ENCODE measurements around the gene BRD3OS. TPM values are rescaled to one million over a fixed set of nuclear protein-coding genes. Genes with fewer than 3 reads are reported as not detected.

The BRD3OS gene
- total and polyA plus RNA-seq, 2 of the 13 experiments (the other 11 are each of a cell fraction or from before 2014, with no cell fraction given) = 4.9 to 5.7 TPM

GRCh38 chr9:133992780-133993634, 32.3 kb upstream of the BRD3OS start (continued):
- TF ChIP-seq ZFP91 (CRISPR knock-in tag; IDR thresholded peaks at IDR 0.05; ENCODE audit: borderline replicate concordance) = peak; percentile 89; the same call in 1 of the 2 replicates
- no peak; the same call in 1 of the 2 replicates for TF ChIP-seq ZNF569 (CRISPR knock-in tag; IDR thresholded peaks at IDR 0.05; ENCODE audit: borderline replicate concordance)
- TF ChIP-seq ZNF839 (CRISPR knock-in tag; IDR thresholded peaks at IDR 0.05; ENCODE audit: borderline replicate concordance) = no peak
- no peak; the same call in 1 of the 2 replicates for TF ChIP-seq REPIN1 (CRISPR knock-in tag; IDR thresholded peaks at IDR 0.05; ENCODE audit: borderline replicate concordance, low read depth)
- no peak for TF ChIP-seq ZNF343 (CRISPR knock-in tag; IDR thresholded peaks at IDR 0.05)
- TF ChIP-seq ZNF841 (CRISPR knock-in tag; IDR thresholded peaks at IDR 0.05; ENCODE audit: borderline replicate concordance) = no peak
- 0 out of 2 replicates have a peak, but pooled peaks have one; percentile 58 for TF ChIP-seq CENPT (CRISPR knock-in tag; IDR thresholded peaks at IDR 0.05; ENCODE audit: low read depth)
- 0 out of 2 replicates have a peak, but pooled peaks have one; percentile 21 for TF ChIP-seq ZNF441 (CRISPR knock-in tag; IDR thresholded peaks at IDR 0.05; ENCODE audit: borderline replicate concordance)
- TF ChIP-seq MED8 (CRISPR knock-in tag; IDR thresholded peaks at IDR 0.05; ENCODE audit: insufficient replicate concordance) = no peak
- TF ChIP-seq ZZZ3 (CRISPR knock-in tag; IDR thresholded peaks at IDR 0.05; ENCODE audit: borderline replicate concordance) = 0 out of 2 replicates have a peak, but pooled peaks have one; percentile 47
- TF ChIP-seq NFKB2 (CRISPR knock-in tag; IDR thresholded peaks at IDR 0.05; ENCODE audit: borderline replicate concordance) = no peak; the same call in 1 of the 2 replicates
- TF ChIP-seq CREBL2 (CRISPR knock-in tag; IDR thresholded peaks at IDR 0.05; ENCODE audit: borderline replicate concordance) = peak; percentile 85; the same call in 1 of the 2 replicates
- peak; percentile 57 for TF ChIP-seq TAF1 (CRISPR knock-in tag; IDR thresholded peaks at IDR 0.05)
- TF ChIP-seq NR1H2 (CRISPR knock-in tag; IDR thresholded peaks at IDR 0.05; ENCODE audit: borderline replicate concordance, low read depth) = no peak
- TF ChIP-seq GABPB1 (CRISPR knock-in tag; IDR thresholded peaks at IDR 0.05) = peak; percentile 87
- TF ChIP-seq ZNF33B (CRISPR knock-in tag; IDR thresholded peaks at IDR 0.05) = peak; percentile 89; the same call in 1 of the 2 replicates
- TF ChIP-seq ATF3 (CRISPR knock-in tag; IDR thresholded peaks at IDR 0.05) = no peak; the same call in 1 of the 2 replicates
- no peak for TF ChIP-seq CHCHD3 (CRISPR knock-in tag; IDR thresholded peaks at IDR 0.05)
- TF ChIP-seq BRD4 (CRISPR knock-in tag; IDR thresholded peaks at IDR 0.05) = no peak; the same call in 1 of the 2 replicates
- no peak for TF ChIP-seq PBX2 (CRISPR knock-in tag; IDR thresholded peaks at IDR 0.05)
- TF ChIP-seq ZNF432 (CRISPR knock-in tag; IDR thresholded peaks at IDR 0.05; ENCODE audit: borderline replicate concordance) = no peak
- no peak for TF ChIP-seq ZBTB1 (CRISPR knock-in tag; IDR thresholded peaks at IDR 0.05; ENCODE audit: borderline replicate concordance)
